Stimulated activated CD4-positive, alpha-beta T cell treated with anti-CD3 and anti-CD28 coated beads, Interleukin-1b, Interleukin-23, amount 100 ng/mL, for 48 hours (primary cell): ENCODE measurements around the gene SPIRE1.

Experiments
- DNase-seq: peaks from one replicate; pipeline ENCODE4 v3.0.0-alpha.2; 2020

Gene SPIRE1

GRCh38 chr18:12657684-12658425, at the start of gene SPIRE1:
TSS of gene SPIRE1 (minus strand) at chr18:12658107. CDS start at chr18:12657866, 241 bp downstream.
- DNase-seq, result peak; percentile 7

- no peak for DNase-seq
Observed at GRCh38 chr18:12703664-12704063, 45.8 kb upstream of the SPIRE1 start.

- no peak for DNase-seq
Observed at GRCh38 chr18:12703096-12703567, 45.2 kb upstream of the SPIRE1 start.

- peak; percentile 86 for DNase-seq
Observed at GRCh38 chr18:12702221-12703095, 44.6 kb upstream of the SPIRE1 start, which contains the start of the genes CEP76 and PSMG2. TSS of gene CEP76 (minus strand) at chr18:12702723. CDS start at chr18:12702548, 175 bp downstream. TSS of gene PSMG2 (plus strand) at chr18:12703042. CDS start at chr18:12703108, 66 bp downstream.

GRCh38 chr18:12701161-12701560, 43.3 kb upstream of the SPIRE1 start:
- no peak for DNase-seq

- DNase-seq, result no peak
Observed at GRCh38 chr18:12699747-12700146, 41.8 kb upstream of the SPIRE1 start.

GRCh38 chr18:12694032-12694431, 36.1 kb upstream of the SPIRE1 start:
- no peak for DNase-seq

- DNase-seq, result no peak
Observed at GRCh38 chr18:12692206-12692605, 34.3 kb upstream of the SPIRE1 start.

GRCh38 chr18:12689256-12689850, 31.4 kb upstream of the SPIRE1 start:
- DNase-seq, result no peak

GRCh38 chr18:12686100-12686499, 28.2 kb upstream of the SPIRE1 start:
- no peak for DNase-seq

GRCh38 chr18:12679183-12679786, 21.4 kb upstream of the SPIRE1 start:
- no peak for DNase-seq

GRCh38 chr18:12668041-12668440, 10.1 kb upstream of the SPIRE1 start:
- DNase-seq, result no peak

- peak; percentile 17 for DNase-seq
Observed at GRCh38 chr18:12659904-12660605, 2.1 kb upstream of the SPIRE1 start.

GRCh38 chr18:12658426-12659138, 675 bp upstream of the SPIRE1 start:
- DNase-seq, result peak; percentile 6

GRCh38 chr18:12656938-12657683, 796 bp downstream of the SPIRE1 start:
- no peak for DNase-seq

- DNase-seq, result no peak
Observed at GRCh38 chr18:12656605-12656937, 1.3 kb downstream of the SPIRE1 start.

GRCh38 chr18:12654971-12655370, 2.9 kb downstream of the SPIRE1 start:
- DNase-seq, result no peak

- peak; percentile 14 for DNase-seq
Observed at GRCh38 chr18:12652861-12653401, 5.0 kb downstream of the SPIRE1 start.

- DNase-seq, result no peak
Observed at GRCh38 chr18:12651651-12652050, 6.3 kb downstream of the SPIRE1 start.

GRCh38 chr18:12647773-12648172, 10.1 kb downstream of the SPIRE1 start:
- no peak for DNase-seq
